Ascending aorta (tissue), 2 donors: ENCODE measurements around the gene STRBP. TPM values are rescaled to one million over a fixed set of nuclear protein-coding genes. Genes with fewer than 3 reads are reported as not detected.

Experiments used
- DNase-seq, 2 donors: peaks; one replicate each; pipeline ENCODE4 v3.0.0-alpha.2; 2019; ENCODE audit warnings: low spot score in 2 of 2
- H3K27ac ChIP-seq, 2 donors: fragments of 200-600 bp; sonication (generic); one replicate each; pipeline ENCODE4 v1.5.1; 2016 to 2017; ENCODE audit warnings: mild to moderate bottlenecking in 1 of 2
- H3K27me3 ChIP-seq: fragments of 200-600 bp; sonication (generic); one replicate; pipeline ENCODE4 v1.5.1; 2017
- H3K36me3 ChIP-seq, 2 donors: fragments of 200-600 bp; sonication (generic); one replicate each; pipeline ENCODE4 v1.5.1; 2016
- H3K4me1 ChIP-seq, 2 donors: fragments of 200-600 bp; sonication (generic); one replicate each; pipeline ENCODE4 v1.5.1; 2016 to 2017; ENCODE audit warnings: mild to moderate bottlenecking in 1 of 2
- H3K4me3 ChIP-seq, 2 donors: fragments of 200-600 bp; sonication (generic); one replicate each; pipeline ENCODE4 v1.5.1; 2016 to 2017; ENCODE audit warnings: mild to moderate bottlenecking in 1 of 2
- H3K9me3 ChIP-seq, 2 donors: fragments of 200-600 bp; sonication (generic); one replicate each; pipeline ENCODE4 v1.5.1; 2016
- intact Hi-C: fragments of 100-400 bp; cut with DNase I; formaldehyde crosslinking; loops from one replicate; pipeline ENCODE4 v1.15.1; 2023
- total RNA-seq: library from RNA; depleted of rRNA; stranded (reverse); fragments of >200 nt; gene quantifications from one replicate; pipeline ENCODE4 v1.1.0, GENCODE V29; 2016
- TF ChIP-seq, protein P1 (sequence below), 3 experiments: fragments of 200-600 bp in 2 of 3; fragments of 450-650 bp in 1 of 3; sonication (generic) in 2 of 3; IDR thresholded peaks; one replicate each; pipeline ENCODE4 v1.5.1; 2016 to 2019; ENCODE audit warnings: antibody characterized with exemption in 3 of 3, mild to moderate bottlenecking in 1 of 3, moderate library complexity in 1 of 3

Gene STRBP
- total RNA-seq = 0.43 TPM

GRCh38 chr9:123268465-123269259 lies at the start of gene STRBP:
TSS of gene STRBP (minus strand) at chr9:123268586. CDS start at chr9:123184134, 84,452 bp downstream.
- H3K36me3 ChIP-seq = no peaks in the 10 kb centered on the region
- H3K4me1 ChIP-seq = peaks cover 0 to 5% of the 10 kb centered on the region in 2 donors
- intact Hi-C loops = loop anchor here (2.0 to 5.0 kb wide), 2 partner anchors 364 to 441 kb away; partner anchors contain the start of genes PDCL and RC3H2
- no peak within 1 kb of the TSS for H3K27ac ChIP-seq
- H3K4me3 ChIP-seq = peak within 1 kb of the TSS; percentile 79 to 87
- H3K27me3 ChIP-seq = no peaks in the 10 kb centered on the region
- H3K9me3 ChIP-seq = no peaks in the 10 kb centered on the region
- TF ChIP-seq, protein P1, sequence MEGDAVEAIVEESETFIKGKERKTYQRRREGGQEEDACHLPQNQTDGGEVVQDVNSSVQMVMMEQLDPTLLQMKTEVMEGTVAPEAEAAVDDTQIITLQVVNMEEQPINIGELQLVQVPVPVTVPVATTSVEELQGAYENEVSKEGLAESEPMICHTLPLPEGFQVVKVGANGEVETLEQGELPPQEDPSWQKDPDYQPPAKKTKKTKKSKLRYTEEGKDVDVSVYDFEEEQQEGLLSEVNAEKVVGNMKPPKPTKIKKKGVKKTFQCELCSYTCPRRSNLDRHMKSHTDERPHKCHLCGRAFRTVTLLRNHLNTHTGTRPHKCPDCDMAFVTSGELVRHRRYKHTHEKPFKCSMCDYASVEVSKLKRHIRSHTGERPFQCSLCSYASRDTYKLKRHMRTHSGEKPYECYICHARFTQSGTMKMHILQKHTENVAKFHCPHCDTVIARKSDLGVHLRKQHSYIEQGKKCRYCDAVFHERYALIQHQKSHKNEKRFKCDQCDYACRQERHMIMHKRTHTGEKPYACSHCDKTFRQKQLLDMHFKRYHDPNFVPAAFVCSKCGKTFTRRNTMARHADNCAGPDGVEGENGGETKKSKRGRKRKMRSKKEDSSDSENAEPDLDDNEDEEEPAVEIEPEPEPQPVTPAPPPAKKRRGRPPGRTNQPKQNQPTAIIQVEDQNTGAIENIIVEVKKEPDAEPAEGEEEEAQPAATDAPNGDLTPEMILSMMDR (IDR thresholded peaks at IDR 0.05) = no peak
- peak; percentile 59 to 93 for DNase-seq

GRCh38 chr9:123316053-123316718 lies 47.8 kb upstream of the STRBP start:
- Histone ChIP-seq H3K4me1 (no peaks in the 10 kb centered on the region), H3K9me3 (no peaks in the 10 kb centered on the region), H3K4me3 (no peak overlapping the region), H3K27me3 (no peaks in the 10 kb centered on the region), H3K27ac (no peak overlapping the region), H3K36me3 (no peaks in the 10 kb centered on the region)
- no peak for DNase-seq
- intact Hi-C loops = no loop called here
- TF ChIP-seq, protein P1 (IDR thresholded peaks at IDR 0.05) = no peak

- intact Hi-C loops = no loop called here
- Histone ChIP-seq H3K27ac (no peak overlapping the region), H3K36me3 (no peaks in the 10 kb centered on the region), H3K4me3 (no peak overlapping the region), H3K9me3 (no peaks in the 10 kb centered on the region), H3K4me1 (no peaks in the 10 kb centered on the region), H3K27me3 (no peaks in the 10 kb centered on the region)
- TF ChIP-seq, protein P1 (IDR thresholded peaks at IDR 0.05) = no peak
- no peak for DNase-seq
These were observed 47.2 kb upstream of the STRBP start for GRCh38 chr9:123315635-123316034.

- no peaks in the 10 kb centered on the region for H3K36me3 ChIP-seq
- DNase-seq = no peak
- no peaks in the 10 kb centered on the region for H3K4me1 ChIP-seq
- H3K27ac ChIP-seq = no peak overlapping the region
- H3K4me3 ChIP-seq = no peak overlapping the region
- TF ChIP-seq, protein P1 (IDR thresholded peaks at IDR 0.05) = no peak
- no peaks in the 10 kb centered on the region for H3K9me3 ChIP-seq
- intact Hi-C loops = no loop called here
- no peaks in the 10 kb centered on the region for H3K27me3 ChIP-seq
These were observed 46.2 kb upstream of the STRBP start for GRCh38 chr9:123314617-123315016.

DNA sequence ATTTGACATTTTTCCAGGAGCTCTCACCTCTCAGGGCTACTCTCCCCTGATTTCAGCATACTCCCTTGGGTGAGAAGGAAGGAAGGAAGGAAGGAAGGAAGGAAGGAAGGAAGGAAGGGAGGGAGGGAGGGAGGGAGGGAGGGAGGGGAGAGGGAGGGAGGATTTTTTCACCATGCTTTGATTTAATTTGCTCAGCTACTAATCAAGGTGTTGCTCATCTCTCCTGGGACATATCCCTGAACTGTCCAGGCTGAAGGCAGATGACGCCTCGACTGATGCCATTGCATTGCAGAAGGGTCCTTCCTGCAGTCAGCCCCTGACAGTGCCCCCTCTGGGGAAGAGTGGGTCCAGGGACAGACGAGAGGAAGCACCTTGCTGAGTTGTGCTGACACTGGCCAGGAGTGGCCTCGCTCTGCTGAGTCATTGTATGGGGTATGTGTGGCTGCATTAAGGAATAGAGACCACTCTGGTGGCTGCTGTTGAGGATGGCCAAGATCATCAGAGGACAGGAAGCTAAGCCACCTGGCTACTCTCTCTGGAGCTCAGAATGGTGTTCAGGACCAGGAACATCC lies 44.0 kb upstream of the STRBP start:
- intact Hi-C loops = no loop called here
- TF ChIP-seq, protein P1 (IDR thresholded peaks at IDR 0.05) = no peak
- H3K27ac ChIP-seq = no peak overlapping the region
- H3K27me3 ChIP-seq = no peaks in the 10 kb centered on the region
- H3K36me3 ChIP-seq = no peaks in the 10 kb centered on the region
- DNase-seq = no peak
- no peaks in the 10 kb centered on the region for H3K4me1 ChIP-seq
- H3K9me3 ChIP-seq = no peaks in the 10 kb centered on the region
- H3K4me3 ChIP-seq = no peak overlapping the region
